Neural crest cell (in vitro differentiated cells): ENCODE data around the gene PROK1. TPM values are rescaled to one million over a fixed set of nuclear protein-coding genes. Genes with fewer than 3 reads are reported as not detected.

Experiments
- DNase-seq: peaks from one replicate; pipeline ENCODE4 v3.0.0; 2021; ENCODE audit warnings: low read depth, mixed read lengths, low spot score
- H3K27ac Mint-ChIP-seq: one replicate; pipeline ENCODE4 v1.8.0; 2021; ENCODE audit warnings: mild to moderate bottlenecking, mixed read lengths; ENCODE audit not compliant: unreplicated experiment
- H3K27me3 Mint-ChIP-seq: 2 replicates; pipeline ENCODE4 v1.8.0; 2021; ENCODE audit warnings: low read depth, mild to moderate bottlenecking, mixed read lengths
- H3K36me3 Mint-ChIP-seq: 2 replicates; pipeline ENCODE4 v1.8.0; 2021; ENCODE audit warnings: low read depth, mild to moderate bottlenecking, mixed read lengths
- H3K4me1 Mint-ChIP-seq: 2 replicates; pipeline ENCODE4 v1.8.0; 2021; ENCODE audit warnings: mixed read lengths
- H3K4me3 Mint-ChIP-seq: one replicate; pipeline ENCODE4 v1.8.0; 2021; ENCODE audit warnings: mild to moderate bottlenecking, mixed read lengths
- H3K9me3 Mint-ChIP-seq: 2 replicates; pipeline ENCODE4 v1.8.0; 2021; ENCODE audit warnings: mixed read lengths
- total RNA-seq: library from RNA; stranded (reverse); gene quantifications from 2 replicates; pipeline ENCODE4 v1.2.1, GENCODE V29; 2021
- TF ChIP-seq, protein P1 (sequence below): fragments of 200-600 bp; sonication (generic); conservative IDR thresholded peaks from 2 replicates; pipeline ENCODE4 v1.5.0; 2021; ENCODE audit warnings: antibody characterized with exemption, mild to moderate bottlenecking

PROK1 gene
- total RNA-seq, 1 donor from 2014 or later, result not detected

DNA sequence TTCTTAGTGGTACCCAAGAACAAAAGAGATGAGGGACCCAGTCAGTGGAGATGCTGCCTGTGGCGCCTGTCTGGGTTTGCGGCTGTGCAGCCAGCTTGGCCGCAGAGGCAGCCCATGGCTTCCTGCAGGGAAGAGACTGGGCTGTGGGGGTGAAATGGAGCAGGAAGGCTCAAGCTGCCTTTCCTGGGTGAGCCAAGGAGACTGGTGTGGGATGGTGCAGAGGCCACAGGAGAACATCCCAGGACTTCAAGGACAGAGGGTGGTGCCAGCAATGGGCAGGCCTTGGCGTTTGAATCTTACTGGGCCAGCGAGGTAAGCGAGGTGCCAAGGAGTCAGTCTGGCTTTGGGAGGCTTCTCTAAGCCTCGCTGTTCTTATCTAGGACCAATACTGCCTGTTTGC lies 41.6 kb downstream of the PROK1 start:
- TF ChIP-seq, protein P1, sequence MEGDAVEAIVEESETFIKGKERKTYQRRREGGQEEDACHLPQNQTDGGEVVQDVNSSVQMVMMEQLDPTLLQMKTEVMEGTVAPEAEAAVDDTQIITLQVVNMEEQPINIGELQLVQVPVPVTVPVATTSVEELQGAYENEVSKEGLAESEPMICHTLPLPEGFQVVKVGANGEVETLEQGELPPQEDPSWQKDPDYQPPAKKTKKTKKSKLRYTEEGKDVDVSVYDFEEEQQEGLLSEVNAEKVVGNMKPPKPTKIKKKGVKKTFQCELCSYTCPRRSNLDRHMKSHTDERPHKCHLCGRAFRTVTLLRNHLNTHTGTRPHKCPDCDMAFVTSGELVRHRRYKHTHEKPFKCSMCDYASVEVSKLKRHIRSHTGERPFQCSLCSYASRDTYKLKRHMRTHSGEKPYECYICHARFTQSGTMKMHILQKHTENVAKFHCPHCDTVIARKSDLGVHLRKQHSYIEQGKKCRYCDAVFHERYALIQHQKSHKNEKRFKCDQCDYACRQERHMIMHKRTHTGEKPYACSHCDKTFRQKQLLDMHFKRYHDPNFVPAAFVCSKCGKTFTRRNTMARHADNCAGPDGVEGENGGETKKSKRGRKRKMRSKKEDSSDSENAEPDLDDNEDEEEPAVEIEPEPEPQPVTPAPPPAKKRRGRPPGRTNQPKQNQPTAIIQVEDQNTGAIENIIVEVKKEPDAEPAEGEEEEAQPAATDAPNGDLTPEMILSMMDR, result no peak
- no peaks in the 10 kb centered on the region for H3K9me3 Mint-ChIP-seq
- no peaks in the 10 kb centered on the region for H3K36me3 Mint-ChIP-seq
- DNase-seq, result no peak
- peak overlapping the region; percentile 62 for H3K27ac Mint-ChIP-seq
- H3K4me1 Mint-ChIP-seq, result peaks cover 21% of the 10 kb centered on the region
- H3K27me3 Mint-ChIP-seq, result no peaks in the 10 kb centered on the region
- H3K4me3 Mint-ChIP-seq, result no peak overlapping the region

DNA sequence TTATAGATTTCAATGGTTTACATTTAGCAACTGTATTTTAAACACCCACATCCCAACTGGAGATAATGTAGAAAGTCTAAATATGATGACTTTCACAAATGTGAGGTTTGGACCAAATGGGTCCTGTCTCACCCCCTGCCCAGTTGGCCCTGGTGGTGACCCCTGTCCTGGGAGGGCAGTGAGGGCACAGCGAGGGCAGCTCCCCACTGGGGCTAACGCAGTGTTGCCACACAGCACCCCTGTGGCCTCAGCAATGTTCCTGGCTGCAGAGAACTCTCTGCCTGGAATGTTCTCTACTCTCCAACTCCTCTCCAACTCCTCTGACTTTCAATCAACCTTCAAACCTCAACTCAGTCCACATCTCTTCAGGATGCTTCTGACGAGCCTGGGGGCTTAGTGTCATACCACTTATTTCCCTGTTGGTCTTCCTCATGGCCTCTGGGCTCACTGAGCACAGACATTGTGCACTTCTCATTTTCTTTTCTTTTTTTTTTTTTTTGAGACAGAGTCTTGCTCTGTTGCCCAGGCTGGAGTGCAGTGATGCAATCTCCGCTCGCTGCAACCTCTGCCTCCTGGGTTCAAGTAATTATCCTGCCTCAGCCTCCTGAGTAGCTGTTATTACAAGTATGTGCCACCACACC lies 42.2 kb downstream of the PROK1 start:
- H3K4me1 Mint-ChIP-seq, result peaks cover 21% of the 10 kb centered on the region
- no peaks in the 10 kb centered on the region for H3K9me3 Mint-ChIP-seq
- DNase-seq, result no peak
- H3K4me3 Mint-ChIP-seq, result no peak overlapping the region
- H3K27ac Mint-ChIP-seq, result peak overlapping the region; percentile 94
- no peaks in the 10 kb centered on the region for H3K36me3 Mint-ChIP-seq
- H3K27me3 Mint-ChIP-seq, result no peaks in the 10 kb centered on the region
- TF ChIP-seq, protein P1, result no peak

DNA sequence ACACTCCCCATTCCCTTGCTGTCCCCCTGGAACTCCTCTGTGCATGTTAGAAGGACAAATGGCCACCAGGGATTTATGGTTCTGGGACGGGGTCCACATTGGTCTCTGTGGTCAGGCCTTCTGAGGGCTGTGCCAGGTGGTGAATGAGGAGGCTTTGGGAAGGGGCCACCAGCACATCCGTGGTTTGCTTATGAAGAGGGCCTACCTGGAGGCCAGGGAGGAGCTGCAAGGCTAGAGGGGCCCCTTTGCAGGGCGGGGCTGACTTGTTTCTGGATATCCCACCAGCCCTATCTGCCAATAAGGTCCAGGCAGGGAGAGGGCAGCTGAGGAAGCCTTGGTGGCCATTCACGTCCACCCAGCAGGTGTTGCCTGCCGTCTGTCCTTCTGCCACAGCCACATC lies 43.1 kb downstream of the PROK1 start:
- H3K4me1 Mint-ChIP-seq, result peaks cover 21% of the 10 kb centered on the region
- H3K9me3 Mint-ChIP-seq, result no peaks in the 10 kb centered on the region

DNA sequence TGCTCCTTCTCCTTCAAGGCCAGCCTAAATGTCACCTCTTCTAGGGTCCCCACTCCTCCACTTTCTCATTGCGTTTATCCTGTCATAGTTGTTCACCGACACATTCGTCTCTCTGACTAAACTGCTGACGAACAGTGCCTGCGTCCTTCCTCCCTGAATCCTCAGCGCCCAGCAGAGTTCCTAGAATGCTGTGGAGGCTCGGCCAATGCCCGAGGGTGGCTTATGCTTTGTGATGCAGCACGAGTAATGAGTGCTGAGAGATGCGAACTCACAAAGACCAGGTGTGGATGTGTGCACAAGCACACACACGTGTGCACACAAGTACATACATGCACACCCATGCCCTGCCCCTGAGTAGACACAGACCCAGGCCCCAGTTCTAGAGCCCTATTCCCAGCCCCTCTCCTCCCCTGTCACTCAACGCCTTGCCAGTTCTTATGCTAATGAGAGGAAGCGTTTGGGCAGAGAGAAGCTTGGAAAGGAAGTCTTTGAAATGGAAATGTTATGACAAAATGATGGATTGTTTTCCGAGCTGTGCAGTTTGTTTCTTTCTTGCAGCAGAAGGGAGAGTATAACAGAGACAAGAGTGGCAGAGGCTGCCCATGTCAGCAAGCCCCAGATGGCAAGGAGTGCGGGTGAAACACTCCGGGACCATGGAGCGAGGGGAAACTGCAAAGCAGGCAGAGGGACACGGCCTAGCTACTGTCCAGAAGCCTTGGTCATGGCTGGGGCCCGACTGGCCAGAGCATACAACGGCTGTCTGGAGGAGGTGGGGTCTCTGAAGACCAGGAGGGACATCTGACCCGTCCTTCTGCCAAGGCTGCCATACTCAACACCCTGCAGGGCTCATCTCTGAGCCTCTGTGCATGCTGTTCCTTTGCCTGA lies 43.8 kb downstream of the PROK1 start:
- Mint-ChIP-seq H3K27me3 (no peaks in the 10 kb centered on the region), H3K4me3 (peak overlapping the region; percentile 45), H3K4me1 (peaks cover 21% of the 10 kb centered on the region), H3K36me3 (no peaks in the 10 kb centered on the region), H3K27ac (peak overlapping the region; percentile 91), H3K9me3 (no peaks in the 10 kb centered on the region)
- DNase-seq, result peak; percentile 25
- TF ChIP-seq, protein P1, result no peak

More for the DNA sequence above, 43.1 kb downstream of the PROK1 start:
- no peak overlapping the region for H3K27ac Mint-ChIP-seq
- H3K27me3 Mint-ChIP-seq, result no peaks in the 10 kb centered on the region
- DNase-seq, result no peak
- H3K4me3 Mint-ChIP-seq, result no peak overlapping the region
- no peaks in the 10 kb centered on the region for H3K36me3 Mint-ChIP-seq
- TF ChIP-seq, protein P1, result no peak

DNA sequence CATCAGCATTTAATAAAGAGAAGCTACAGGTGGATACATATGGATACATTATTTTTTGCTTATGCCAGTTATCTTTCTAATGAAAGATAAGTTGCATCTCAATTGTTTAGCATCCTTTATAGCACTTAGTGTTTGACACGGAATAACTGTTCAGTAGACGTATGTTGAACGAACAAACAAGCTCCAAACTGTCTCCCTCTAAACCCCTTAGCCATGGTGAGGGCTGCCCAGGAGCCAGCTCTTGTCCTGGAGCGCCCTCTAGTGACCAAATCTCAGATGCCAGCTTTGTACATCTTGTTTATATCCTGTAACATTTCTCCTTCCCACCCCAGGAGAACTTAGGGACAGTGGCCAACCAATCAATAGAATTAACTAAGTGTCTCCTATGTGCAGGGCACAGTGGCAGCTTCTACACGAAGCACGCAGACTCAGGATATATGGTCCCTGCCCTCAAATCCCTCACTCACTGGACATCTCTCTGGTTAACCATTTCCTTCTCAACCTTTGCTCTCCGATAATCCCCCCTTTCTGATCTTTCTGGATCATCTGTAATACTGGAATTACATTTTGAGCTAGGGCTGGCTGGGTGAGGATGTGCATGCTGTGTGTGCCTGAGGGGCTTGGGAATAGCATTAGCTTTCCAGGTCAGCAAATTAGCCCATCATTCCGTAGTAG lies 45.1 kb downstream of the PROK1 start:
- DNase-seq, result peak; percentile 93
- Mint-ChIP-seq H3K36me3 (no peaks in the 10 kb centered on the region), H3K4me3 (peak overlapping the region; percentile 0), H3K9me3 (no peaks in the 10 kb centered on the region), H3K4me1 (peaks cover 21% of the 10 kb centered on the region), H3K27ac (no peak overlapping the region), H3K27me3 (no peaks in the 10 kb centered on the region)
- TF ChIP-seq, protein P1, result peak; percentile 97
